B cell (primary cell): ENCODE data around the gene PRDM11.

Experiments
- CTCF ChIP-seq: fragments of 200-600 bp; IDR thresholded peaks from one replicate; pipeline ENCODE4 v1.8.0; 2022; ENCODE audit warnings: antibody characterized with exemption, mild to moderate bottlenecking
- EZH2 ChIP-seq: IDR thresholded peaks from 2 replicates; pipeline ENCODE4 v1.6.1; 2012; ENCODE audit warnings: borderline replicate concordance, low read depth, mild to moderate bottlenecking, moderate library complexity, low read length; ENCODE audit not compliant: insufficient read depth, poor library complexity, severe bottlenecking

- no peak for TF ChIP-seq CTCF
- no peak for TF ChIP-seq EZH2
These were observed at the start of gene PRDM11 for GRCh38 chr11:45146072-45147016.
